AG09319 (cell line): ENCODE measurements around the gene ESYT2.
"Not testable (repeated sequence)": the region's sequence is repeated elsewhere in the genome, so short reads cannot be mapped to it uniquely, and the experiment has no call there.

Source experiments
- DNase-seq: peaks from one replicate; pipeline ENCODE4 v3.0.0-alpha.2; 2010; ENCODE audit warnings: low read depth; ENCODE audit errors: extremely low read depth
- CTCF ChIP-seq: IDR thresholded peaks from 2 replicates; pipeline ENCODE4 v1.5.1; 2011; ENCODE audit warnings: low read depth, mild to moderate bottlenecking, inconsistent platforms, low read length, moderate library complexity

Gene ESYT2

GRCh38 chr7:158829342-158830210, at the start of gene ESYT2:
Gene ESYT2, minus strand, starts transcription at chr7:158829509. Its CDS starts 91 bp downstream, at chr7:158829418.
- DNase-seq, result peak; percentile 95
- peak; percentile 25 for TF ChIP-seq CTCF

- not testable (repeated sequence) for DNase-seq
Measured at GRCh38 chr7:158878151-158879079, 49.1 kb upstream of the ESYT2 start.

GRCh38 chr7:158876984-158877383, 47.7 kb upstream of the ESYT2 start:
- no peak for TF ChIP-seq CTCF
- no peak for DNase-seq

- DNase-seq, result no peak
- no peak for TF ChIP-seq CTCF
Measured at GRCh38 chr7:158869876-158870275, 40.6 kb upstream of the ESYT2 start.

GRCh38 chr7:158868764-158869410, 39.6 kb upstream of the ESYT2 start:
- DNase-seq, result no peak
- no peak for TF ChIP-seq CTCF

GRCh38 chr7:158867214-158867984, 38.1 kb upstream of the ESYT2 start:
- TF ChIP-seq CTCF, result no peak
- no peak for DNase-seq

GRCh38 chr7:158865977-158866376, 36.7 kb upstream of the ESYT2 start:
- no peak for TF ChIP-seq CTCF

More at GRCh38 chr7:158865977-158866376, 36.7 kb upstream of the ESYT2 start:
- DNase-seq, result no peak
